ENCODE results near the gene COL20A1.

Gene COL20A1

GRCh38 chr20:63351326-63351700 is 58.3 kb downstream of the COL20A1 start:
- DNase-seq: no peak

GRCh38 chr20:63351811-63352591 is 59.0 kb downstream of the COL20A1 start:
- DNase-seq: no peak

GRCh38 chr20:63352811-63353221 is 59.8 kb downstream of the COL20A1 start:
- no peak for DNase-seq

GRCh38 chr20:63354636-63355350 is 61.8 kb downstream of the COL20A1 start:
- no peak for DNase-seq

DNA sequence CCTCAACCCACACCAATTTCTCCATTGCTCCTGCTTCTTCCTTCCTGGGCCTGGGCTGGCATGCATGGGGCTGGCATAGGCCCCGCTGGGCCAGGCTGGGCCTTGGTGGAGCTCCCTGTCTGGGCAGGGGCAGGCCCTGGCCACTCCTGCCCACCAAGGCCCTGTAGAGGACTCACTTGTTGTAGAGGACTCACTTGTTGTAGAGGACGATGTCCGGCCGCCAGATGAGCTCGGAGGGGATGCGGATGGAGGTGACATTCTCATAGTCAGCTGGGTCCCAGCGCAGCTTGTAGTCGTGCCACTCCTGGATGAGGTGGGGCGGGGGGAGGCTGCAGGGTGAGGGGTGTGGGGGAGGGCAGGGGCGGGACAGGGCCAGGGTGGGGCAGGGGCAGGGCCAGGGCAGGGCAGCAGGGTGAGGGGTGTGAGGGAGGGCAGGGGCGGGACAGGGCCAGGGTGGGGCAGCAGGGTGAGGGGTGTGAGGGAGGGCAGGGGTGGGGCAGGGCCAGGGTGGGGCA is 62.9 kb downstream of the COL20A1 start:
- no peak for DNase-seq

GRCh38 chr20:63356511-63356910 is 63.5 kb downstream of the COL20A1 start:
- DNase-seq: no peak

GRCh38 chr20:63356931-63357879 is 64.2 kb downstream of the COL20A1 start:
- DNase-seq: no peak

DNA sequence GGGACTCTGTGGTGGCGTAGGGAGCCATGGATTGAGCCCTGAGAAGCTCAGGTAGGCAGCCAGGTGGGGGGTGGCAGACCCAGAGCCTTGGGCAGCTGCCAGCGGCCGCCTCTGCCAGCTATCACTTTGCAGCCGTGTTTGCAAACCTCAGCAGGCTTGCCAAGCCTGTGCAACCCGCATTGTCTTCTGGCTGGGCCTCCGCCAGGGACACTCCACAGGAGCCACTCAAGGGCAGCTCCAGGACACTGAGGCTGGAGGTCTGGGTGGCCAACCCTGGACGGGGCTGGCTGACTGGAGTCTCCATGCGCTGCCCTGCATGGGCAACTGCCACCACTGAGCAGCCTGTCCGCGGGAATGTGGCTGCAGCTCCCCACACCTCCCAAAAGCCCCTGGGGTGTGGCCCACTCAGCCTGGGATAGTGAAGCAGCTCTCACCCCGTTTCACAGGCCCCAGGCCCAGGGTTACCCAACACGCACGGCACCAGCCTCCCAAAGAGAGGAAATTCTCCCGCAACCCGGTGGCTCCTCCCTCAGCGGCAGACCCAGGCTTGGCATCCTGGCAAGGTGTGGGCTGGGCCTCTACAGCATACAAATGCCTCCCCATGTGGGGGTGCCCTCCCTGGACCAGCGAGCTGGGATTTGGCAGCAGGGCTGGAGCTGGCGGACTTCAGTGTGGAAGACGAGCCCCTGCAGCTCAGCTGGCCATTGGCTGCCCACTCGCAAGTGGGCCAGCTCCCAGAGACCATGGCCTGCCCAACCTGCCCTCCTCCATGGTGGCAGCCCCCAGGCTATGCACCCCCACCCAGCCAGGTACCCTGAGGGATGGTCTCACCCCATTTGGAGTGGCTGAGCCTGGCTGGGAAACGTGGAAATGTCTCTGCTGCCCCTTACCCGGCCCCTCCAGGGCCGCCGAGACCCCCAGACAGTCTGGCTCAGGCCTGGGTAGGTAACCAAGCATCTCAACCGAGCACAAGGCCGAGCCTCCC is 65.2 kb downstream of the COL20A1 start:
- DNase-seq: no peak

- DNase-seq: no peak
Observed at GRCh38 chr20:63359164-63359934, 66.4 kb downstream of the COL20A1 start.

DNA sequence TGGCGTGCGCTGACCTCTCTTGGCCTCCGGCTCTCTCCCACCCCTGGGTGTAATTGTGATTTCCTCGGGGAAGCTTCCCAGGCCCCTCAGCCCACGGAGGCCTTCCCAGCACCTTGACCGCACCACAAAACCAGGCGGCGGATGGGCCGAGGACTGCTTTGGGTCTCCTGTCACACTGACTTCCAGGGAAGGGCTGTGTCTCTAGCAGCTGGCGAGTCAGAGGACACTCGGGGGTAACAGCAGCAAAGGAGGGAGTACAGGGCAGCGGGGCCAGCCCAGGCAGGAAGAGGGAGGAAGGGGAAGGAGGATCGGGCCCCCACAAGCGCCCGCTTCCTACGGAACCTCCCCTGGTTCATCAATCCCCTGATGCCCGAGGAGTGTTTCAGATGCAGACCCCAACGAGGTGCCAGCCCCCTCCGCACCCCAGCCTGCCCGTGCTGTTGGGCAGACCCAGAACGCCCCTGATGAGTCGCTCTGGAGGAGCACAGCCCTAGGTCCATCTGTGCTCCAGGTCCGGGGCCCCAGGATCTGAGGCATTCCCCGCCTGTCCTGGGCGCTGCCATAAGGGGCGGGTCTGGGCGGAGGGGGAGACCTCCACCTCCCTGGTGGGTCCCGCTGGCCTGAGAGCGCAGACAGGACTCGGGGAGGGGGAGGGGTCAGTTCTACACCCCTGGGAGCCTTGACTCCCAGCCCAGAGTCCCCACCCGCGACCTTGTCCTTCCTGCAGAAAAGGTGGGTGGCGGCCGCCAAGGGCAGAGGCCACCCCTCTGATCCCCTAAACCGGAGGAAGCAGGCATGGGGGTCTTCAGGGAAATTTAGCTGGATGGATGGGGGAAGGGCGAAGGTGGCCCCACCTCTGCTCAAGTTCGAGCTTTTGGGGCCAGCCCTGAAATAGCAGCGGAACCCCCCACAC is 67.2 kb downstream of the COL20A1 start:
- DNase-seq: no peak

DNA sequence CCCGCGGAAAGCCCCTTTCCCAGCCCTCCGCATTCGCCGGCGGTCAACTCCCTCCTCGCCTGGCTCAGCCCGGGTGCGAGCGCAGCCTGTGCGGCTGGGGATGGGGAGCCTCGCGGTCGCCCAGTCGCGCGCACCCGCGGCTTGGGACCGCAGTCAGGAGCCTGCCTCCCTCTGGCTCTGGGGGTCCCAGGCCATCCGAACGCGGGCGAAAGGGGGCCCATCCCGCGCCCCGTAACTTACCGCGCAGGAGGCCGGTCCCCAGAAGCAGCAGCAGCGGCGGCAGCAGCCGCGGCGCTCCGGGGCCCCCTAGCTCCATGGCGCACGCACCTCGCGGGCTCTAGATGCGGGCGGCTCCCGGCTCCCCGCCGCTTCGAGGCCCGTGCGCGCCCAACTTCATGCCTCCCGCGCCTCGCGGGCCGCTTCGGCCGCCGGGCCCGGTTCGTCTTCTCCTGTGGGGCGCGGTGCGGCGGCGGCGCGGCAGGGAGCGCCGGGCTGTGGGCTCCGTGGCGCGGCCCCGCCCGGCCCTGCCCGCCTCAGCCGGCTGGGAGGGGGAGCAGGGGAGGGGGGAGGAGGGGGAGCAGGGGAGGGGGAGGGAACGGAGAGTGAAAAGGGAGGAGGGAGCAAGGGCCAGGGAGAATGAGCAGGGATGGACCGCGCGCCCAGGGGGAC is 68.0 kb downstream of the COL20A1 start, which contains the start of gene CHRNA4:
Gene CHRNA4, minus strand, starts transcription at position 500 of the 669 bp plus-strand sequence. Its CDS starts 184 bp downstream, at position 316.
- DNase-seq: no peak

DNA sequence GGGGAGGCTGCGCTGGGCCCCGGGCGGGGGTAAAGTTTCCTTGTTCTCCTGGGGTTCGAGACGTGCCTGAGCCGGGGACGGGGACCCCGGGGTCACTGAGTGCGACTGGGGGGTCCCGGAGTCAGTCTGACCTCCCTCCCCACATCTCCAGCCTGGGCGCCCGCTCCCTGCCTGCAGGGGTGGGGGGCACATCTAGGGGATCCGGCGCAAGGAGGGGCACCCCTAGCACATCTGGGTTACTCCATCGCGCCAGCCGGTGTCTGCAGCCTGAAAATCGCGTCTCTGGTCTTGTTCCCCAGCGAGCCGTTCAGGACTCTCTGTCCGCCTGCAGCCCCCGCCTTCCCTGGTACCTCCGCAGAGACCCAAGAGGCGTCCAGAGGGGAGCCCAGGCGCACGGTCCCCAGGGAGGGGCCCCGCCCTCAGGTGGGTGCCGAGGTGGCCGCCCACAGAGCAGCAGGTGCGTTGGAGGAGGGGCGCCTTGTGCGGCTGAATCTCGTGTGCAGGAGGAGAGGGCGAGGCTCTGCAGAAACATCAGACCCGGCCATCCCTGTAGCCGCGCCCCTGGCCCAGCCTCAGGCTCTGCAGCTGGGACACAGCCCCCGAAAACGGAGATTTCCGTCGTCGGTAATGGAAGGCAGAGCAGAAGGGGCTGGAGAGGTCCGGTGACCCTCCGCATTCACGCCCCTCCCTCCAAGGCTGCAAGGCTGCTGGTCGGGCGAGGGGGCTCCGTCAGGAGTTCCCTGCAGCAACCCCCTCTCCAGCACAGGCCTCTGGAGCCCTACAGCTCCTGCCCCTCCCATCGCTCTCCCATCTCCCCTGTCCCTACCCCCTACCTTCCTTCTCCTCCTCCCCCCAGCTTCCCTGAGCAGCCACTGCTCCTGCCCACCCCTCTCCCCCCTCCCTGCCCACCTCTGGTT is 68.8 kb downstream of the COL20A1 start:
- DNase-seq: no peak

GRCh38 chr20:63362436-63363009 is 69.5 kb downstream of the COL20A1 start:
- no peak for DNase-seq

DNA sequence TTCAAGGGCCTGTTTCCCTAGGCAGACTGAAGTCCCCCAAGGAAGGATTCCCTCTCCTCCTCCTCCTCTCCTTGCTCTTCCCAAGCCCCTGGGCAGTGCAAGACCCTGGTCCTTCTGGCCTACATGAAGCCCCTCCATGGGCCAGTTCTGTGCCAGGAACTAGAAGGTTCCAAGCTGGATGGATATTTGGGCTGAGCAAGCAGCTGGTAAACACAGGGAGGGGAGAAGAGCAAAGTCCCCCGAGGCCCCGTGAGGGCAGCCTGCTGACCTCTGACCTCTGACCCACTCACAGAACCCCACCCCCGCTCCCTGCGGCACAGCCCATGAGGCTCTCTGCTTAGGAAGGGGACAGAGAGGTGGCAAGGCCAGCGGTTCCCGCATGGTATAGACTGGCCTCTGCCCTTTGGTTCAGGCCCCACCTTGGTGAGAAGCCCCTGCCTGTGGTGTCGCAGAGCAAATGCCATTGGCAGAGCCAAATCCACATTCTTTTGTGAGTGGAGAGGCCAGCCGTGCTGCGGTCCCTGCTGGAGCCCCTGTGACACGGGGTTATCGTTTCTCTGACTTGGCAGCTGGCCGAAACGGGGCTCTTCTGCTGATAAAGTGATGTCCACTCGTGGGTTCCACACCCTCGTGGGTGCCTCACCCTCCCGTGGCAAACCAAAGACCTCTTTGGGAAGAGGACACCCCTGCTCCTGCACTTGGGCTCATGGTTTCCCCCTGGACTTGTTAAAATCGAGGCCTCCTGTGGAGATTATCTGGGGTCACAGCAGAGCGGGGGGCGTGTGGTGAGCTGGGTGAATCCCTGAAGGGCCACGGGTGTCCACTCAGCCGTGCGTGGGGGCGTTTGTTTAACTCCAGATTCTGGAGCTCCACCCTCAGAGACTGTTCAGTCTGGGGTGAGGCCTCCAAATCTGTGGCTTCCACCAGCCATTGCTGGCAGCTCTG is 70.3 kb downstream of the COL20A1 start:
- DNase-seq: no peak

- DNase-seq: no peak
Observed at GRCh38 chr20:63363981-63364561, 71.1 kb downstream of the COL20A1 start.
